A673 (cell line): ENCODE data around the gene FGF12.

Source experiments
- EZH2 ChIP-seq: fragments of 200-600 bp; sonication (generic); IDR thresholded peaks from 2 replicates; pipeline ENCODE4 v1.6.1; 2017; ENCODE audit warnings: borderline replicate concordance, low read depth, mild to moderate bottlenecking, mixed read lengths, antibody characterized with exemption, low read length; ENCODE audit not compliant: poor library complexity, severe bottlenecking
- TF ChIP-seq, protein P1 (sequence below): fragments of 300-800, 200-600 bp; sonication (generic); conservative IDR thresholded peaks from 2 replicates; pipeline ENCODE4 v1.5.1; 2017; ENCODE audit warnings: low read depth, mild to moderate bottlenecking, antibody characterized with exemption, low read length, moderate library complexity, mixed read lengths

DNA sequence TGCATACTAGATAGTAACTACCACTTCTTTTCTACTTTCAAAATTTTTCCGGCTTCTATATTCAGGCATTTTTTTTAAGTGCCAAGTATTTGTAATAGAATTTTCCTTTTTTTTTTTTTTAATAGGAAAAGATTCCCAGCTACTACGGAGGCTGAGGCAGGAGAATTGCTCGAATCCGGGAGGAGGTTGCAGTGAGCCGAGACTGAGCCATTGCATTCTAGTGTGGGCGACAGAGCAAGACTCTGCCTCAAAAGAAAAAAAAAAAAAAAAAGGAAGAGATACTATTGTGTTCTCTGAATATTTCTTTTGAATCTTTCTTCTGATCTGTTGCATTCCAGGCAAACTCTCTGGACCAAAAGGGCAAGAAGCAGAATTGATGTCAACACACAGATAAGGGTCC, 557.3 kb downstream of the FGF12 start:
- TF ChIP-seq, protein P1, sequence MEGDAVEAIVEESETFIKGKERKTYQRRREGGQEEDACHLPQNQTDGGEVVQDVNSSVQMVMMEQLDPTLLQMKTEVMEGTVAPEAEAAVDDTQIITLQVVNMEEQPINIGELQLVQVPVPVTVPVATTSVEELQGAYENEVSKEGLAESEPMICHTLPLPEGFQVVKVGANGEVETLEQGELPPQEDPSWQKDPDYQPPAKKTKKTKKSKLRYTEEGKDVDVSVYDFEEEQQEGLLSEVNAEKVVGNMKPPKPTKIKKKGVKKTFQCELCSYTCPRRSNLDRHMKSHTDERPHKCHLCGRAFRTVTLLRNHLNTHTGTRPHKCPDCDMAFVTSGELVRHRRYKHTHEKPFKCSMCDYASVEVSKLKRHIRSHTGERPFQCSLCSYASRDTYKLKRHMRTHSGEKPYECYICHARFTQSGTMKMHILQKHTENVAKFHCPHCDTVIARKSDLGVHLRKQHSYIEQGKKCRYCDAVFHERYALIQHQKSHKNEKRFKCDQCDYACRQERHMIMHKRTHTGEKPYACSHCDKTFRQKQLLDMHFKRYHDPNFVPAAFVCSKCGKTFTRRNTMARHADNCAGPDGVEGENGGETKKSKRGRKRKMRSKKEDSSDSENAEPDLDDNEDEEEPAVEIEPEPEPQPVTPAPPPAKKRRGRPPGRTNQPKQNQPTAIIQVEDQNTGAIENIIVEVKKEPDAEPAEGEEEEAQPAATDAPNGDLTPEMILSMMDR, result no peak
- no peak for TF ChIP-seq EZH2
